Large intestine (tissue), 3 donors: ENCODE results near the gene ABHD17B. TPM values are rescaled to one million over a fixed set of nuclear protein-coding genes. Genes with fewer than 3 reads are reported as not detected.
"Not testable (repeated sequence)": the region's sequence is repeated elsewhere in the genome, so short reads cannot be mapped to it uniquely, and the experiment has no call there.

Source experiments
- DNase-seq, 2 donors: peaks; one replicate each; pipeline versions ENCODE4 v3.0.0 to v3.0.0-alpha.2; 2013
- H3K27ac ChIP-seq: one replicate; pipeline ENCODE4 v1.5.1; 2013; ENCODE audit warnings: low read length
- H3K27me3 ChIP-seq: 2 replicates; pipeline ENCODE4 v1.6.1; 2013; ENCODE audit warnings: low read length; ENCODE audit not compliant: control insufficient read depth, insufficient read depth
- H3K36me3 ChIP-seq: 2 replicates; pipeline ENCODE4 v1.6.1; 2013; ENCODE audit warnings: low read length; ENCODE audit not compliant: control insufficient read depth, insufficient read depth
- H3K4me1 ChIP-seq: one replicate; pipeline ENCODE4 v1.6.1; 2013; ENCODE audit warnings: low read length; ENCODE audit not compliant: control insufficient read depth, insufficient read depth
- H3K4me3 ChIP-seq: one replicate; pipeline ENCODE4 v1.5.1; 2013; ENCODE audit warnings: low read length
- H3K9me3 ChIP-seq: one replicate; pipeline ENCODE4 v1.6.1; 2013; ENCODE audit warnings: mild to moderate bottlenecking, low read depth, low read length, moderate library complexity; ENCODE audit not compliant: control insufficient read depth
- WGBS: methylation state at CpG from one replicate; pipeline ENCODE4 v1.1.5; 2013; ENCODE audit warnings: low lambda C conversion rate; ENCODE audit not compliant: insufficient coverage; 5-methylcytosine and 5-hydroxymethylcytosine counted together
- polyA plus RNA-seq: library from polyadenylated mRNA; unstranded; fragments of 120-200 nt; gene quantifications from one replicate; pipeline ENCODE4 v1.2.1, GENCODE V29; 2013

Gene ABHD17B
- polyA plus RNA-seq, 1 donor = 22.9 TPM

DNA sequence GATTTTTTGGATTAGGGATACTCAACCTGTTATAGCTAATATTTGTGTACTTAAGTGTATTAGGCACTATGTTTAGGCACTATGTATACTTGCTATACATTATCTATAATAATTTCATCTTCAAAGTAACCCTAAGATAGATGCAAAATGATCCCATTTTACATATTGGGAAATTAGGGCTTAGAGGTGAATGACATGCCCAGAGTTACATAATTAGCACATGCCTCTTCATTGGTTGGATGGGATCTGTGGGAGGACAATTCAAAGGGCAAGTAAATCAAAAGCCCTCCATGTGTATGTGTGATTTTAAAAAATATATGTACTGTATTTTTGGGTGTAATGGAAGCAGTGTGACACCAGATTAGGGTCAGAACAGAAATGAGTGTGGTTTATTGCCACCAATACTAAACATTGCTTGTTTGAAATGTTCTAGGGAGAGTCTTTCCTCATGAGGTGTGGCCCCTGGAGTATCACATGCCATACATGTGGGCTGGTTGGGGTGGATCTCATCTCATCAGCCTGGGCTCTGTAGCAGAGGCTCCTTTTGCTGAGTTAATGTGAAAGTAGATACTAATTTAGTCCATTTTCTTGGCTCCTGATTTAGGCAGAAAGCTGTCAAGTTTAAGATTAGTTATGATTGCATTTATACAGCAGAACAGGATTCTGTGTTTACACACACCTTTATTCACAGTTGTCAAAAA, 6.0 kb upstream of the ABHD17B start:
- DNase-seq = peak in 1 of 2 donors; percentile 51

DNA sequence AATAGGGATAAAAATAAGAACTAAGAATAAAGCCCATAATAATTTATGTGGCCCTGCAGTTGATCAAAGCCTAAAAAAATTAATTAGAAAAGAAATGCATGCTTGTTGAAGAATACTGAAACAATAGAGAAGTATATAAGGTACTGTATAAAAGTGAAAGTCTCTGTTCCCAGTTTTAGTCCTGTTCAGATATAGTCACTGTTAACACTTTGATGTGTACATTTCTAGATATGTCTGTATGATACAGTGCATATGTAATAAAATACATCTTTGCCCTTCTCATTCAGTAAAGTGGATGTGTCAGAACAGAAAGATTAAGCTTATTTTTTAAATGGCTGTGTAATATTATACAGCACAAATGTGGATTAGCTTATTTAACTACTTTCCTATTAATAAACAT, 4.5 kb upstream of the ABHD17B start:
- H3K4me1 ChIP-seq = peaks cover 6% of the 10 kb centered on the region
- no peaks in the 10 kb centered on the region for H3K9me3 ChIP-seq
- H3K27ac ChIP-seq = no peak overlapping the region
- H3K4me3 ChIP-seq = no peak overlapping the region
- no peak for DNase-seq
- H3K27me3 ChIP-seq = no peaks in the 10 kb centered on the region
- H3K36me3 ChIP-seq = no peaks in the 10 kb centered on the region

More for the DNA sequence above, 6.0 kb upstream of the ABHD17B start:
- Histone ChIP-seq H3K27ac (no peak overlapping the region), H3K27me3 (no peaks in the 10 kb centered on the region), H3K4me1 (peaks cover 6% of the 10 kb centered on the region), H3K4me3 (no peak overlapping the region), H3K36me3 (no peaks in the 10 kb centered on the region), H3K9me3 (no peaks in the 10 kb centered on the region)

DNA sequence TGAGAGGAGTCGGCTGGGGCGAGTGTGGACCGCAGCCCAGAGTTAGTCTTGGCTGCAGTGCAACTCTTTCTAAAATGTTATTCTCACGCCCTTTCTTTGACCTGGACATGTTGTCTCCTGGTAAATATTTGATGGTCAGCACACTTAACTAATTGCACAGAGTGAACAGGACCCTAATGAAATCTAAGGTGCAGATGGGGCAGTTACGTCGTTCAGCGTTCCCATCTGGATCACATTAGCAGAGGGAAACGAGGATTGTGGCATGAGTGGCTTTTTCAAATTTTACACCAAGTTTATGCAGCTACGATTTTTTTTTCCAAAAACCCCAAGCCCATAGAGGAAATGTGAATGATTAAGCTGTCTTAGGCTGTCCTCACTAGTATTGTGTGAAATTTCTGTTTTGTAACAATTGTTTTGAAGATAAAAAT, 929 bp upstream of the ABHD17B start:
- Histone ChIP-seq H3K4me1 (peaks cover 6% of the 10 kb centered on the region), H3K9me3 (no peaks in the 10 kb centered on the region)

DNA sequence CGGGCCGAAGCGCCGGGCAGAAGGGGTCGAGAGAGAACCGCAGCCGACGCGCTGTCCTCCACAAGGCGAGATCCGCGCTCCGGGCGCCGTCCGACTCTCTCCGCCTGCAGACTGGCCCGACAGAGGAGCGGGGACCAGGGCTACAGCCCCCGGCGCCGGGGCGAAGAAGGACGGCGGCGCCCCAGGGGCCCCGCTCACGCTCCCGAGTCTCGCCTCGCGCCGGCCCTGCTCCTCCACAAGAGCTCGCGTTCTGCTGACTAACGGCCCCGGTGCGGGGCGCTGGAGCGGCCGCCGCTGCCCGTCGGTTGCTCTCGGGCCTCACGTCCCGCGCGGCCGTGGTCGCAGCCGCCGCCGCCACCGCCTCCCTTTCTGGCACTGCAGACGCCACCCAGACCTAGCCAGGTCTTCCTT, 338 bp downstream of the ABHD17B start:
- Histone ChIP-seq H3K36me3 (peaks cover 2% of the 10 kb centered on the region), H3K27me3 (no peaks in the 10 kb centered on the region), H3K4me1 (peaks cover 6% of the 10 kb centered on the region), H3K27ac (peak overlapping the region; percentile 85), H3K4me3 (peak overlapping the region; percentile 72), H3K9me3 (no peaks in the 10 kb centered on the region)
- no CpG with 5 or more reads among the region's 56 CpGs for WGBS
- DNase-seq = no peak

More for the DNA sequence above, 929 bp upstream of the ABHD17B start:
- DNase-seq = peak in 1 of 2 donors; percentile 8
- Histone ChIP-seq H3K4me3 (peak overlapping the region; percentile 72), H3K36me3 (no peaks in the 10 kb centered on the region), H3K27me3 (no peaks in the 10 kb centered on the region), H3K27ac (peak overlapping the region; percentile 85)
- WGBS = no CpG with 5 or more reads among the region's 9 CpGs

DNA sequence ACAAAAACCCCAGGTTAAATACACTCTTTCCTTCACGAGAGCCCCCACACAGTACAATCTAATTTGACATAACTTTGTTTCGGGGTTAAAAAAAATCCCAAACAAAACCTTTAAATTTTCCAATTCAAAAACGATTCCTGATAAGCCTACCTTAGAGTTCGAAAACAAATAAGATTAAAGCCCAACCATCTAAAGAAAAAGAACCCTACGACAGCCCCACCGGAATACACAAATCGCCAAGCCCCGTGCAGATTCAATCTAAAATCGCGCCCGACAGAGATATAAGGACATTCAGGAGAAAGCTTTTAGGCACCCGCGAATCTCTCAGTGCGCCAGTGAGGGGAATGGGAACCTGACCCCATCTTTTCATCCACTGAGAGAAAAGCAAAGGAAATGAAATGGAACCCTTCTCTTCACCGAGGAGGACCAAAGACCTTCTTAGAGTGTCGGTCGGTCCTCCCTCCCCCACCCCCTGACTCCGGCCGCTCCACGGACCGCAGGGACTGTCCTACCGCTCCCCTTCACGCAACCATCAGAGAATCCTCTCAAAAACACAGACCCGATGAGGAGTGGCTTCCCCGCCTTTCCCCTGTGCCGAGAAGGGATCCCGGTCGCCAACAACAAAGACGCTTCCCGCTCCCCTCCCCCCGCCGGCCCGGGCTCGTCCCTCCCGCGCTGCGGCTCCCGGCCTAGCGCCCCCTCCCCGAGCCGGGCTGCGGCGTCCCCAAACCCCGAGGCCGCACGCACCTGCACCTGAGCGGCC, 925 bp downstream of the ABHD17B start:
- Histone ChIP-seq H3K27me3 (no peaks in the 10 kb centered on the region), H3K36me3 (peaks cover 2% of the 10 kb centered on the region), H3K27ac (peak overlapping the region; percentile 85), H3K9me3 (no peaks in the 10 kb centered on the region), H3K4me1 (peaks cover 6% of the 10 kb centered on the region), H3K4me3 (peak overlapping the region; percentile 72)
- WGBS = 6% methylated on average over 4 of the region's 47 CpGs
- DNase-seq = peak; percentile 29 to 78

DNA sequence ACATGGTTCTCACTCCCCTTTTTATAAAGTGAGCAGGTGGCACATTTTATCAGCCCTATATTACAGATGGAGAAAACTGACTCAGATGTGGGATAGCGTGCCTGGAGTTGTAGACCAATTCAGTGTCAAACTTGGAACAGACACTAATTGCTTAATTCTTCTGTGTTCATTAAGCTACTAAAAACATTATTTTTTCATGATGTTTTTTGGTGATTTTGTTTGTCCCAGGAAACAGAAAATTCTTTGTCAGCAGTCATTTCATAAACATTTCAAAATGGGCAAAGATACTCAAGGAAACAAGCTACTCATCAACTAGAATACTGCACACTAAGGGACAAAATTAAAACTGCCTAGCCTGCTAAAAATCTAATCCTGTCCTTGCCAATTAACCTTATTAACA, 2.2 kb downstream of the ABHD17B start:
- no CpG with 5 or more reads among the region's 1 CpG for WGBS
- no peak for DNase-seq
- H3K9me3 ChIP-seq = no peaks in the 10 kb centered on the region
- peaks cover 6% of the 10 kb centered on the region for H3K4me1 ChIP-seq
- H3K27ac ChIP-seq = no peak overlapping the region
- H3K27me3 ChIP-seq = no peaks in the 10 kb centered on the region
- H3K4me3 ChIP-seq = peak overlapping the region; percentile 72
- peaks cover 2% of the 10 kb centered on the region for H3K36me3 ChIP-seq

DNA sequence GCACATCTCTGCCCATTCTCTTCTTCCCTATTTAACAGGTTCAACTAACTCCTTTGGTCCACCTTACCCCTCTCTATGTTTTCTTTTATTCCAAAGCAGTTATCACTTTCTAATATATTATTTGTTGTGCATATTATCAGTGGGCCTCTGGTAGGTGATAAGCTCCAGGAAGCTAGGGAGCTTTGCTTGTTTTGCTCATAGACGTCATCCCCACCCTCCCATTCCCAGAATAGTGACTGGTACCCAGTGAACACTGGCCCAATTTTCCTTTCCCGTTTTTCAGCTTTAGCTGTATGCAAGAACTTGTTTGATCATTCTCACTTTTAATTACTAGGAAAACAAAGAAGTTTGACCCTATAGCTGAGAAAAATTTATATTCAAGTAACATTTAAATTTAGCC, 6.9 kb downstream of the ABHD17B start:
- H3K4me3 ChIP-seq = no peak overlapping the region
- no peaks in the 10 kb centered on the region for H3K9me3 ChIP-seq
- H3K4me1 ChIP-seq = no peaks in the 10 kb centered on the region
- H3K27me3 ChIP-seq = no peaks in the 10 kb centered on the region
- 20% methylated on average over 1 of the region's 2 CpGs for WGBS
- peaks cover 2% of the 10 kb centered on the region for H3K36me3 ChIP-seq
- no peak for DNase-seq
- H3K27ac ChIP-seq = no peak overlapping the region

DNA sequence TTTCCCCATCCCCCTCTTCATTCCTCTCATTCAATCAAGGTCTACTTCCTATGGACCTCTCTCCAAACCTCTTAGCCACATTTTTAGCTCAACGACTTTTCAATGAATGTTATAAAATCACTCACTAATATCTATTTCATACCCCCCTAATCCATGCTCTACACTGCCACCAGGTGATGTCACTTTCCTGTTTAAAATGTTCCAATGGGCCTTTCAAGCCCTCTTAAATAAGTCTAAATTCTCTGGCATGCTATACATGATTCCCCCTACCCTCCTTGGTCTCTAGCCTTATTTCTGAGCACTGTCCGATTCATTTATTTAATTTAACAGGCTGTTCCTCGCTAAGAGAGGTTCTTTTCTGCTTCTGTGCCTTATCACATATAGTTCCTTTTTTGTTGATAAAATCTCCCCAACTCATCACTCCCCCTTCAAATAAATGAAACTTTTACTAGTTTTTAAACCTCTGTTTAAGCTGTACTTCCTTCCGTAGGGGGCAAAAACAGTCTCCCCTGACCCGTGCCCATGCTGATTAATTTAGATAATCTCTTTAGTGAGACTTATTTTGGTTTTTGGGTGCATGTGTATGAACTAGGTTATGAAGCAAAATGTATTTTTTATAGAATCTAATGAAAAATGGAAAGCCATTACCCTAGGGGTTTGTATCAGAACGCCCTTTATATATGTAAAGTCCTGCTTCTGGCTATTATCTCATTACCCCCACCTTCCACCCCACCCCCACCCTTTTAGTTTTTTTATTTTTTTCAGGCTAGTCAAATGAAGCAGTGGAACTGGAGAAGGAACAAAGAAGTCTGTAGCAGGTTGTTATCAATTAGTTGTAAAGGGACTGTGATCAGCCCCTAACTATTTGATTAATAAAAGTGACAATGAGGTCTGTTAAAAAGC, 9.0 kb downstream of the ABHD17B start:
- no peaks in the 10 kb centered on the region for H3K9me3 ChIP-seq
- no peak for DNase-seq
- H3K27ac ChIP-seq = no peak overlapping the region
- H3K4me3 ChIP-seq = no peak overlapping the region
- WGBS = 44% methylated on average over 2 of the region's 6 CpGs
- H3K27me3 ChIP-seq = no peaks in the 10 kb centered on the region
- H3K36me3 ChIP-seq = peaks cover 2% of the 10 kb centered on the region
- no peaks in the 10 kb centered on the region for H3K4me1 ChIP-seq

DNA sequence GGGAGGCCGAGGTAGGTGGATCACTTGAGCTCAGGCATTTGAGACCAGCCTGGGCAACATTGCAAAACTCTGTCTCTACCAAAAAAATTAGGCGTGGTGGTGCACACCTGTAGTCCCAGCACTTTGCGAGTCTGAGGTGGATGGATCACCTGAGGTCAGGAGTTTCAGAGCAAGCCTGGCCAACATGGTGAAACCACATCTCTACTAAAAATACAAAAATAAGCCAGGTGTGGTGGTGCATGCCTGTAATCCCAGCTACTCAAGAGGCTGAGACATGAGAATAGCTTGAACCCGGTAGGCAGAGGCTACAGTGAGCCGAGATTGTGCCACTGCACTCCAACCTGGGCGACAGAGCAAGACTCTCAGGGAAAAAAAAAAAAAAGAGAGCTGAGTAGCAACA, 12.2 kb downstream of the ABHD17B start:
- not testable (repeated sequence) for H3K27ac ChIP-seq, H3K9me3 ChIP-seq, H3K36me3 ChIP-seq, H3K4me3 ChIP-seq, H3K27me3 ChIP-seq, DNase-seq, H3K4me1 ChIP-seq
- 93% methylated on average over 3 of the region's 6 CpGs for WGBS

DNA sequence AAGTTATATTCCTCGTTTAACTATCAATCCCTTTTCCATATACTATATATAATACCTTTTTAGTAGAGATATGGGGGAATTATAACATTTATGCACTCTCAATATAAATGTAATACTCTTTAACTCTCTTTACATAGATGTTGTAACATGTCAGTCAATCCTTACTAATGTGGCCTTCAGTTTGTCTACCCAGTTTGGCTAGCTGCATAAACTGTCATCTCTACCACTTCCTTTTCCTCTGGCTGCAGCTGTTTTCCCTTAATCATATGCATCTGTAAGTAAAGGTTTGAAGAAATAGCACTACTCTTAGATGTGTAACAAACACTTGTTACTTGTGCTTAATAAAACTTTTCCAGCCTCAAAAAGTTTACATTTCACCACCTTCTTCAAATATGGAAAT, 13.4 kb downstream of the ABHD17B start:
- Histone ChIP-seq H3K9me3 (no peaks in the 10 kb centered on the region), H3K27ac (no peak overlapping the region), H3K4me3 (no peak overlapping the region), H3K36me3 (no peaks in the 10 kb centered on the region), H3K27me3 (no peaks in the 10 kb centered on the region), H3K4me1 (no peaks in the 10 kb centered on the region)
- no peak for DNase-seq
- WGBS = 90% methylated on average over 1 of the region's 1 CpG
